Ascending aorta (tissue), 2 donors: Measurements from ENCODE around the gene EBF3. TPM values are rescaled to one million over a fixed set of nuclear protein-coding genes. Genes with fewer than 3 reads are reported as not detected.

Source experiments
- DNase-seq, 2 donors: peaks; one replicate each; pipeline ENCODE4 v3.0.0-alpha.2; 2019; ENCODE audit warnings: low spot score in 2 of 2
- H3K27ac ChIP-seq, 2 donors: fragments of 200-600 bp; sonication (generic); one replicate each; pipeline ENCODE4 v1.5.1; 2016 to 2017; ENCODE audit warnings: mild to moderate bottlenecking in 1 of 2
- H3K27me3 ChIP-seq: fragments of 200-600 bp; sonication (generic); one replicate; pipeline ENCODE4 v1.5.1; 2017
- H3K36me3 ChIP-seq, 2 donors: fragments of 200-600 bp; sonication (generic); one replicate each; pipeline ENCODE4 v1.5.1; 2016
- H3K4me1 ChIP-seq, 2 donors: fragments of 200-600 bp; sonication (generic); one replicate each; pipeline ENCODE4 v1.5.1; 2016 to 2017; ENCODE audit warnings: mild to moderate bottlenecking in 1 of 2
- H3K4me3 ChIP-seq, 2 donors: fragments of 200-600 bp; sonication (generic); one replicate each; pipeline ENCODE4 v1.5.1; 2016 to 2017; ENCODE audit warnings: mild to moderate bottlenecking in 1 of 2
- H3K9me3 ChIP-seq, 2 donors: fragments of 200-600 bp; sonication (generic); one replicate each; pipeline ENCODE4 v1.5.1; 2016
- intact Hi-C: fragments of 100-400 bp; cut with DNase I; formaldehyde crosslinking; loops from one replicate; pipeline ENCODE4 v1.15.1; 2023
- total RNA-seq: library from RNA; depleted of rRNA; stranded (reverse); fragments of >200 nt; gene quantifications from one replicate; pipeline ENCODE4 v1.1.0, GENCODE V29; 2016
- TF ChIP-seq, protein P1 (sequence below), 3 experiments: fragments of 200-600 bp in 2 of 3; fragments of 450-650 bp in 1 of 3; sonication (generic) in 2 of 3; IDR thresholded peaks; one replicate each; pipeline ENCODE4 v1.5.1; 2016 to 2019; ENCODE audit warnings: antibody characterized with exemption in 3 of 3, mild to moderate bottlenecking in 1 of 3, moderate library complexity in 1 of 3

The EBF3 gene
- total RNA-seq, 1 donor from 2014 or later: 20.2 TPM

DNA sequence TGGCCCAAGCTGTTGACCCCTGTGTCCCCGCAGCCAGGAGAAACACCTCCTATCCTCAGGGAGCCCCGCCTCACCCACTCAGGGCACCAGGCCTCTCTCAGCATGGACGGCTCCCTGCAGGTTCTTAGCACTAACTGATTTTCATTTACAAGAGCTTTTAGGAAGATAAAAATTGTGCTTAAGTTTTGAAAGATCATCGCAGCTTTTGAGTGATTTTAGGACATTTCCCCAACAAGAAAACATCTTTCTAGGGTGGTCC is 22.1 kb downstream of the EBF3 start:
- H3K36me3 ChIP-seq: no peaks in the 10 kb centered on the region
- no peaks in the 10 kb centered on the region for H3K27me3 ChIP-seq
- H3K27ac ChIP-seq: no peak overlapping the region
- H3K9me3 ChIP-seq: no peaks in the 10 kb centered on the region
- TF ChIP-seq, protein P1, sequence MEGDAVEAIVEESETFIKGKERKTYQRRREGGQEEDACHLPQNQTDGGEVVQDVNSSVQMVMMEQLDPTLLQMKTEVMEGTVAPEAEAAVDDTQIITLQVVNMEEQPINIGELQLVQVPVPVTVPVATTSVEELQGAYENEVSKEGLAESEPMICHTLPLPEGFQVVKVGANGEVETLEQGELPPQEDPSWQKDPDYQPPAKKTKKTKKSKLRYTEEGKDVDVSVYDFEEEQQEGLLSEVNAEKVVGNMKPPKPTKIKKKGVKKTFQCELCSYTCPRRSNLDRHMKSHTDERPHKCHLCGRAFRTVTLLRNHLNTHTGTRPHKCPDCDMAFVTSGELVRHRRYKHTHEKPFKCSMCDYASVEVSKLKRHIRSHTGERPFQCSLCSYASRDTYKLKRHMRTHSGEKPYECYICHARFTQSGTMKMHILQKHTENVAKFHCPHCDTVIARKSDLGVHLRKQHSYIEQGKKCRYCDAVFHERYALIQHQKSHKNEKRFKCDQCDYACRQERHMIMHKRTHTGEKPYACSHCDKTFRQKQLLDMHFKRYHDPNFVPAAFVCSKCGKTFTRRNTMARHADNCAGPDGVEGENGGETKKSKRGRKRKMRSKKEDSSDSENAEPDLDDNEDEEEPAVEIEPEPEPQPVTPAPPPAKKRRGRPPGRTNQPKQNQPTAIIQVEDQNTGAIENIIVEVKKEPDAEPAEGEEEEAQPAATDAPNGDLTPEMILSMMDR (IDR thresholded peaks at IDR 0.05): no peak
- peaks cover 0 to 2% of the 10 kb centered on the region in 2 donors for H3K4me1 ChIP-seq
- H3K4me3 ChIP-seq: no peak overlapping the region
- peak in 1 of 2 donors; percentile 24 for DNase-seq
- intact Hi-C loops: no loop called here

DNA sequence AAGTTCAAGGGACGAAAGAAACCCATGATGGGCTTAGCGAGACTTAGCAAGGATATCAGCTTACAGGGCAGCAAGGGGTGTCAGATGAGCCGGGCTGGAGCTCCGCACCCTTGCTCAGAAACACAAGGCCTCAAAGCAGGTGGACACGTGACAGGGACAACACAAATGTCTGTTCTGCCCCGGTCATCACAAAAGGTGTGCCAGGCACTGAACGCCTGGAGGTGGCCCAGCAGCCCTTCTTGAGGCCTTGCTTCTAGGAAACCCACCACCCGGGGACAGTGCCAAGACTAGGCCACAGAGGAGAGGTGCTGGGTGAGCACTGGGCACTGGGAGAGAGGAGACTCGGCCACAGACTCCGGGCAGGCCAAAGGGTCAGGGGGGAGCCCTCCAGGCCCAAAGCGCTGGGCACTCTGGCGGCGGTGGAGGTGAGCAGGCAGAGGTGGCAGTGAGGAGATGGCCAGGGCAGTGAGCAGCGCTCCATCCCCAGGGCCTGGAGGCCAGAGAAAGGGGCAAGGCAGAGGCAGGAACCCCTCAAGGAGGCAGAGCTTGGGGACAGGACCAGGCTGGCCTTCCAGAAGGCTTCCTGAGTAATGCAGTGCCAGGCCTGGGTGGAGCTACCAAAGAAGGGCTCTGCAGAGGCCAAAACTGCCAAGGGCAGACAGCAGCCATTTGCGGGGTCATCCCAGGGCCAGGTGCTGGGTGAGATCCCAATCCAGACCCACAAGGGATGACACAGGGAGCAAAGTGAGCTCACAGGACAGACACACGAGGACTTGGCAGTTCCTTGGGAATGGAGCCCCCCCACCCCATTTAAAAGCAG is 22.7 kb downstream of the EBF3 start:
- intact Hi-C loops: no loop called here
- no peaks in the 10 kb centered on the region for H3K9me3 ChIP-seq
- H3K36me3 ChIP-seq: no peaks in the 10 kb centered on the region
- H3K27ac ChIP-seq: no peak overlapping the region
- no peaks in the 10 kb centered on the region for H3K27me3 ChIP-seq
- TF ChIP-seq, protein P1 (IDR thresholded peaks at IDR 0.05): no peak
- H3K4me3 ChIP-seq: no peak overlapping the region
- DNase-seq: peak in 1 of 2 donors; percentile 62
- H3K4me1 ChIP-seq: no peaks in the 10 kb centered on the region

DNA sequence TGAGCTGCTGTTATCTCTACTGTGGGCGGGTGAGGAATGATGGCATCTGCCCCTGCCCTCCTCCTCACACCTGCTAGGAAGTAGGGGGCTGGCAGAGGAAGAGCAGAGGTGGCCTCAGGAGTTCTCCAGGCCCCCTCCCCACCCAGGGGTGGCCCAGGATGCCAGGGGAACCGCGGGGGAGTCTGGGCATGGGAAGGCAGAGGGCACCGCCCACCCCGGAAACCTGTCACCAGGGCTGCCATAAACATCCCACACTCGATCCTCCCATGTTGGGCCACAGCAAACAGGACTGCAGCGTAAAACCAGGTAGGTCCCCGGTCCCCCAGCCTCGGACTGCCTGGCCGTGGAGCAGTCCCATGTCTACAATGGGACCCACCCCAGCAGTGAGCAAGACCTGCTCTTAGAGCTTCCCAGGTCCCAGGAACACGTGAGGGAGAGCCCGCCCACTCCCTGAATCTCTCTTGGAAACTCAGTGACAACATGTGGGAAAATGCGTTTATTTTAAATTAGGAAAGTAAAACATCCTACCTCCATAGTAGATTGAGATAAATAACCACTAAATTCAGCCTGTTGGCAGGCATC is 23.4 kb downstream of the EBF3 start:
- H3K9me3 ChIP-seq: no peaks in the 10 kb centered on the region
- no peak overlapping the region for H3K4me3 ChIP-seq
- no peaks in the 10 kb centered on the region for H3K36me3 ChIP-seq
- H3K4me1 ChIP-seq: no peaks in the 10 kb centered on the region
- intact Hi-C loops: no loop called here
- H3K27ac ChIP-seq: no peak overlapping the region
- TF ChIP-seq, protein P1 (IDR thresholded peaks at IDR 0.05): no peak
- no peaks in the 10 kb centered on the region for H3K27me3 ChIP-seq
- peak in 1 of 2 donors; percentile 34 for DNase-seq

DNA sequence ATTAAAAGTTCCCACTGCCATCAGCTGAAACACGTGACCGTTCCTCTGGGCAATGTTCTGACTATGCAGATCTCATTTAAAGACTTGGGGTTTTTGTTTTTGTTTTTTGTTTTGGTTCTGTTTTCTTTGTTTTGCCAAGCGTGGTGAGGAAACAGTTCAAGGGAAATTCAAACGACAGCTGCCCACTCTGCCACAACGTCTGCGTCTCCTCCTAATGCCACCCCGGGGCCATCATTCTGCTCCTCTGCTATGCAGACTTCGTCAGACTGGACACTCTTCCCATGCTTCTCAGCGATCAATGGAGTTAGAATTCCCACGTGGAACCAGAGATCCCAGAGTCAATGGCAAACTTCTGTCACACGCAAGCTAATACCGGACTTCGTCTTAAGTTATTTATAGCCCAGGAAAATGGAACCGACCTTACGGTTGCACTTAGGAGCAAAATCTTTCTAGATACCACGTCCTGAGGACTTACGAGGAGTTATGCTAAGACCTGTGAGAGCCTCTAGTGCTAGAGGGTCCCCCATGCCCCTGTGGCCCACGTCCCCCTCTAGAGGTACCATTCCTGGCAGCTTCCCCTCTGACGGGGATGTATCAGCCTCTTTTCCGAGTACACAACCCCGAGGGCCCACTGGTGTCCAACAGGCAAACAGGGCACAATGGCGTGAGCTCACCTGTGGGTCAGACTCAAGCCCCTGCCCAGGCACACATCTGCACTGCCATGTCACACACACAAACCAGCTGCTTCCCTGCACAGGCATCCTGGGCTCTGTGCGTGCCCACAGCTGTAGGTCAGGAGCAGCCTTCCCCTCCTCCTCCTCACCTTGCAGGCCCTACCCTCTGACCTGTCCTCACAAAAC is 24.4 kb downstream of the EBF3 start:
- TF ChIP-seq, protein P1 (IDR thresholded peaks at IDR 0.05): no peak
- H3K36me3 ChIP-seq: no peaks in the 10 kb centered on the region
- no peaks in the 10 kb centered on the region for H3K27me3 ChIP-seq
- intact Hi-C loops: no loop called here
- no peak overlapping the region for H3K4me3 ChIP-seq
- no peaks in the 10 kb centered on the region for H3K4me1 ChIP-seq
- H3K27ac ChIP-seq: no peak overlapping the region
- H3K9me3 ChIP-seq: no peaks in the 10 kb centered on the region
- DNase-seq: peak in 1 of 2 donors; percentile 31

DNA sequence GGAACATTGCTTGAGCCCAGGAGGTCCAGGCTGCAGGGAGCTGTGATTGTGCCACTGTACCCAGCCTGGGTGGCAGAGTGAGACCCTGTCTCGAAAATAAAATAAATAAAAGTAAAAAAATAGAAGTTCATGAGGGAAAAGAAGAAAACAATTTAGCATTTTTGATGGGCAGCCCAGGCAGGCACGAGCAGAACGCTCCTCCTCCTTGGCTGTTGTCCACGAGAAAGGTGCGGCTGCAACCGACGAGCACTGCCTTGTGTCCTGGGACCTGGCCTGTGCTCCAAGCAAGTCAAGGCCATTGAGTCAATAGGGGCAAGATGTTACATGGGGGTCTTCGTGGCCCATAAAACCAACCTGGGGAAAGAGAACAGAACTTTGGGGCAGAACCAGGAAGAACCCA is 25.6 kb downstream of the EBF3 start:
- Histone ChIP-seq H3K36me3 (no peaks in the 10 kb centered on the region), H3K27ac (no peak overlapping the region), H3K4me3 (no peak overlapping the region), H3K27me3 (no peaks in the 10 kb centered on the region), H3K9me3 (no peaks in the 10 kb centered on the region), H3K4me1 (no peaks in the 10 kb centered on the region)
- intact Hi-C loops: no loop called here
- TF ChIP-seq, protein P1 (IDR thresholded peaks at IDR 0.05): no peak
- DNase-seq: peak in 1 of 2 donors; percentile 27
